Fibroblast of skin of right quadriceps (primary cell): ENCODE data around the gene REM2.
"Not testable (repeated sequence)": the region's sequence is repeated elsewhere in the genome, so short reads cannot be mapped to it uniquely, and the experiment has no call there.

Experiments
- DNase-seq: peaks from one replicate; pipeline ENCODE4 v3.0.0-alpha.2; 2013

The REM2 gene

GRCh38 chr14:22848351-22849164 is 34.5 kb upstream of the REM2 start:
- DNase-seq = peak; percentile 88

- no peak for DNase-seq
These were observed 33.7 kb upstream of the REM2 start for GRCh38 chr14:22849212-22849819.

GRCh38 chr14:22850944-22851764 is 31.9 kb upstream of the REM2 start:
- DNase-seq = peak; percentile 82

GRCh38 chr14:22852178-22852577 is 30.8 kb upstream of the REM2 start:
- not testable (repeated sequence) for DNase-seq

GRCh38 chr14:22852599-22852939 is 30.5 kb upstream of the REM2 start:
- DNase-seq = no peak

GRCh38 chr14:22852940-22853767 is 29.9 kb upstream of the REM2 start:
- peak; percentile 81 for DNase-seq

- not testable (repeated sequence) for DNase-seq
These were observed 28.7 kb upstream of the REM2 start for GRCh38 chr14:22854296-22854695.

- no peak for DNase-seq
These were observed 27.9 kb upstream of the REM2 start for GRCh38 chr14:22854963-22855724.

DNA sequence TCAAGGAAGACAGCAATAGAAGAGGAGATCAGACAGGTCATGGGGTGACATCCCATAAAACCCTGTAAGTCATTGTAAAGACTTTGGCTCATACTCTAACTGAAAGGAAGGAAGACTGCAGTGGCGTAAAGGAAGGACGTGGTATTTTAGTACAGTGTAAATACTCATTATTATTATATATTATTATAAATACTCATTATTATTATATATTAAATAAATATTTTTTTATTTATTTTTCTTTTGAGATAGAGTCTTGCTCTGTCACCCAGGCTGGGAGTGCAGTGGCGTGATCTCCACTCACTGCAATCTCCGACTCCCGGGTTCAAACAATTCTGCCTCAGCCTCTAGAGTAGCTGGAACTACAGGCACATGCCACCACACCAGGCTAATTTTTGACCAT is 26.6 kb upstream of the REM2 start:
- DNase-seq = no peak

- not testable (repeated sequence) for DNase-seq
These were observed 22.6 kb upstream of the REM2 start for GRCh38 chr14:22860377-22860776.

- DNase-seq = no peak
These were observed 21.4 kb upstream of the REM2 start for GRCh38 chr14:22861651-22862050.

- DNase-seq = no peak
These were observed 18.0 kb upstream of the REM2 start for GRCh38 chr14:22864979-22865378.

GRCh38 chr14:22865424-22866405 is 17.3 kb upstream of the REM2 start:
- DNase-seq = no peak

DNA sequence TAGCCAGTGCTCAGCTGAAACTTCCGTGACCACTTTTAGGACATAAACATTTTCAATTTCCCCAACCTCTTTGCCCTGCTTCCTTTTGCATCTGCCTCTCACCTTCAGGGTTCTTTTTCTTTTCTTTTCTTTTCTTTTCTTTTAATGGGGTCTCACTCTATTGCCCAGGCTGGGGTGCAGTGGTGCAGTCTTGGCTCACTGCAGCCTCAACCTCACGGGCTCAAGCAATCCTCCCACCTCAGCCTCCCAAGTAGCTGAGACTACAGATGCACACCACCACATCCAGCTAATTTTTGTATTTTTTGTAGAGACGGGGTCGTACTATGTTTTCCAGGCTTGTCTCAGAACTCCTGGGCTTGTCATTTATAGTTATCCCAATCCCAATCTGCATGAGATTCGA is 16.1 kb upstream of the REM2 start:
- DNase-seq = no peak

- no peak for DNase-seq
These were observed 12.2 kb upstream of the REM2 start for GRCh38 chr14:22870811-22871223.

- peak; percentile 69 for DNase-seq
These were observed 11.6 kb upstream of the REM2 start, which contains the start of gene LRP10 for GRCh38 chr14:22871224-22872032. TSS of gene LRP10 (plus strand) at chr14:22871740. CDS start at chr14:22872304, 564 bp downstream.

DNA sequence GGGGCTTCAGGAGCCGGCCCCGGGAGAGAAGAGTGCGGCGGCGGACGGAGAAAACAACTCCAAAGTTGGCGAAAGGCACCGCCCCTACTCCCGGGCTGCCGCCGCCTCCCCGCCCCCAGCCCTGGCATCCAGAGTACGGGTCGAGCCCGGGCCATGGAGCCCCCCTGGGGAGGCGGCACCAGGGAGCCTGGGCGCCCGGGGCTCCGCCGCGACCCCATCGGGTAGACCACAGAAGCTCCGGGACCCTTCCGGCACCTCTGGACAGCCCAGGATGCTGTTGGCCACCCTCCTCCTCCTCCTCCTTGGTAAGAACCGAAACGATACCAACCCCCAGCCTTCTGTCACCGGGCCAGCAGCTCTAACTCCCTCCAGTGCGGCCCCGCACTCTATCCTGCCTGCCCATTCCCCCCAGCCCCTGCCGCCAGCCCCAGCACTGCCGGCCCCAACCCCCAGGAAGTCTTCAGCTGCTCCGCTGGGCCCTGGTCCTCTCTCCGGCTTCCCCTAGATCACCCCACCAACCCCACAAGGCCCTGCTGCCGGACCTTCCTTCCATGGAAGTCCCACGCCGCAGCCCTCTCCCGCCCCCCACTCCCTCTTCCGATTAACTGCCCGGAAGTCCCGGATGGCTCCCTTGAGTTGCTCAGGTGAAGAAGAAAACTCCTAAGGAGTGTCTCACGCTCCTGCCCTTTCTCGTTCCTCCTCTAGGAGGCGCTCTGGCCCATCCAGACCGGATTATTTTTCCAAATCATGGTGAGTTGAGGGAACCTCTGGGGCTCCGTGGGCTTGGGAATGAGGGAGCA is 10.8 kb upstream of the REM2 start:
- peak; percentile 79 for DNase-seq

GRCh38 chr14:22872833-22873520 is 10.0 kb upstream of the REM2 start:
- no peak for DNase-seq
